ENCODE results near the gene ANKS1A. TPM values are rescaled to one million over a fixed set of nuclear protein-coding genes. Genes with fewer than 3 reads are reported as not detected.
A peak's percentile ranks its signal among the peaks of the same experiment; 100 is the strongest.

The ANKS1A gene
- total and polyA plus RNA-seq, 11 donors: 11.0 to 49.5 (median 29.3) TPM

DNA sequence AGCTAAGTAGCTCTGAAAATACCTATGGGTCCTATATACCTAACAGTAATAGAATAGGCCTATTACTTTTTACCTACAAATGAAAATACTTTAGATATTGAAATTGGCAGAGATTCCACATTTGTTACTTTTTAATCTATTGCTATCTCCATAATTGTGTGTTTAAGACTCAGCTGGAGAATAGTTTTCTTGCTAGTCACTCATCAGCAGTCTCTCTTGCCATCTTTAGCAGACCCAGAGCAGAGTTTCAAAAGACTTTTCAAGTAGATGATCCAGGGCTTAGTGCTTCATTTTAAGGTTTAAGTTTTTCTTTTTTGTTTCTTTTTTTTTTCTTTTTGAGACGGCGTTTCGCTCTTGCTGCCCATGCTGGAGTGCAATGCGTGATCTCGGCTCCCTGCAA, 12.9 kb downstream of the ANKS1A start:
- no peak overlapping the region for H3K4me3 ChIP-seq
- 93 to 98% (median 97%) methylated on average over 5 of the region's 5 CpGs for WGBS, 4 donors

DNA sequence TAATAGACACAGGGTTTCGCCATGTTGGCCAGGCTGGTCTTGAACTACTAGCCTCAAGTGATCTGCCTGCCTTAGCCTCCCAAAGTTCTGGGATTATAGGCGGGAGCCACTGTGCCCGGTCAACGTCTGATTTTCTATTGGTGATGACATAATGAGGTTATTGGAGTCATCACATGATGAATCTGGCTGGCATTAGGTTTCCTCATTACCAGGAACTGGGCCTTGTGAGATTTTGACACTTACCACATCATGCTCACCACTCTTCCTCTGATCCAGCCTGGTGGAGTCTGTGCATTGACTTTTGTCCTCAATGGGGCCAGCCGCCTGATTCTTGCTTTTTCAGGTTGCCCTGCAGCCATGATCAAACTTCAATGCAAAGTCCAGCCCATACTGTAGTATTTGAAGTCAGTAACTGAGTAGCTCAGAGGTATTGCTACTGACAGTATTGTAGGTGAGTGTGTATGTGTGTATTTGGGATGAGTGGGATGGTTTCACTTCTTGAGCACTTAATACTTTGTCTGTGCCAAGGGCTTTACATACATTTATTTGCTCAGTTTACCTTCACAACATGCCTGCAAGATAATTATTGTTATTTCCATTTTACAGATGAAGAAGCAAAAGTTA, 16.0 kb downstream of the ANKS1A start:
- DNase-seq (no peak), ATAC-seq (no peak)
- intact Hi-C loops (cut with DNase I): loop anchor here in 1 of 10 donors (10.0 kb wide), 1 partner anchor 60 kb away; no protein-coding TSS in a partner anchor
- H3K4me1 ChIP-seq: peaks cover 0 to 59% (median 16%) of the 10 kb centered on the region in 12 donors
- no peak overlapping the region for H3K4me3 ChIP-seq
- H3K36me3 ChIP-seq: no peaks in the 10 kb centered on the region
- H3K9me3 ChIP-seq: no peaks in the 10 kb centered on the region
- WGBS, 4 donors: 85 to 95% (median 90%) methylated on average over 5 of the region's 5 CpGs
- TF ChIP-seq POLR2A (IDR thresholded peaks at IDR 0.05): no peak
- TF ChIP-seq, protein P1, sequence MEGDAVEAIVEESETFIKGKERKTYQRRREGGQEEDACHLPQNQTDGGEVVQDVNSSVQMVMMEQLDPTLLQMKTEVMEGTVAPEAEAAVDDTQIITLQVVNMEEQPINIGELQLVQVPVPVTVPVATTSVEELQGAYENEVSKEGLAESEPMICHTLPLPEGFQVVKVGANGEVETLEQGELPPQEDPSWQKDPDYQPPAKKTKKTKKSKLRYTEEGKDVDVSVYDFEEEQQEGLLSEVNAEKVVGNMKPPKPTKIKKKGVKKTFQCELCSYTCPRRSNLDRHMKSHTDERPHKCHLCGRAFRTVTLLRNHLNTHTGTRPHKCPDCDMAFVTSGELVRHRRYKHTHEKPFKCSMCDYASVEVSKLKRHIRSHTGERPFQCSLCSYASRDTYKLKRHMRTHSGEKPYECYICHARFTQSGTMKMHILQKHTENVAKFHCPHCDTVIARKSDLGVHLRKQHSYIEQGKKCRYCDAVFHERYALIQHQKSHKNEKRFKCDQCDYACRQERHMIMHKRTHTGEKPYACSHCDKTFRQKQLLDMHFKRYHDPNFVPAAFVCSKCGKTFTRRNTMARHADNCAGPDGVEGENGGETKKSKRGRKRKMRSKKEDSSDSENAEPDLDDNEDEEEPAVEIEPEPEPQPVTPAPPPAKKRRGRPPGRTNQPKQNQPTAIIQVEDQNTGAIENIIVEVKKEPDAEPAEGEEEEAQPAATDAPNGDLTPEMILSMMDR (IDR thresholded peaks at IDR 0.05): no peak
- H3K27ac ChIP-seq: no peak overlapping the region
- no peaks in the 10 kb centered on the region for H3K27me3 ChIP-seq

More for the DNA sequence above, 12.9 kb downstream of the ANKS1A start:
- no peak for DNase-seq
- Histone ChIP-seq H3K4me1 (peaks cover 0 to 49% (median 19%) of the 10 kb centered on the region in 12 donors), H3K27me3 (no peaks in the 10 kb centered on the region), H3K36me3 (no peaks in the 10 kb centered on the region), H3K27ac (no peak overlapping the region), H3K9me3 (no peaks in the 10 kb centered on the region)
- ATAC-seq: no peak
- intact Hi-C loops (cut with DNase I): loop anchor here in 1 of 10 donors (10.0 kb wide), 1 partner anchor 63 kb away; no protein-coding TSS in a partner anchor
- TF ChIP-seq POLR2A (IDR thresholded peaks at IDR 0.05): no peak
- TF ChIP-seq, protein P1 (IDR thresholded peaks at IDR 0.05): no peak

DNA sequence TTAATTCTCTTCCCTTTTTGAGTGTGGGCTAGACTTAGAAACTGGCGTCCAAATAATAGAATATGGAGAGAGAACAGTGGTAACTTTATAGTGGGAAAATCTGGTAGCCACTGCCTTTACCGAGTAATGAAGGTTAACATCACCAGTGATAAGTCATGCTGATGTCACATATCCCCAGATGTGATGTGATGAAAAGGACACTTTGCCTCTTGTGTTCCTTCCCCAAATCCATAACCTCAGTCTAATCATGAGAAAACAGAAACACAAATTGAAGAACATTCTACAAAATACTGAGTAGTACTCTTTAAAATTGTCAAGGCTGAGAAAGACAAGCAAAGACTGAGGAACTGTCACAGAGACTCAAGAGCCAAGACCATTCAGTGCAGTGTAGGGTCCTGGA, 17.8 kb downstream of the ANKS1A start:
- peaks cover 0 to 51% (median 16%) of the 10 kb centered on the region in 12 donors for H3K4me1 ChIP-seq
- intact Hi-C loops (cut with DNase I): loop anchor here in 1 of 10 donors (10.0 kb wide), 1 partner anchor 58 kb away; no protein-coding TSS in a partner anchor

DNA sequence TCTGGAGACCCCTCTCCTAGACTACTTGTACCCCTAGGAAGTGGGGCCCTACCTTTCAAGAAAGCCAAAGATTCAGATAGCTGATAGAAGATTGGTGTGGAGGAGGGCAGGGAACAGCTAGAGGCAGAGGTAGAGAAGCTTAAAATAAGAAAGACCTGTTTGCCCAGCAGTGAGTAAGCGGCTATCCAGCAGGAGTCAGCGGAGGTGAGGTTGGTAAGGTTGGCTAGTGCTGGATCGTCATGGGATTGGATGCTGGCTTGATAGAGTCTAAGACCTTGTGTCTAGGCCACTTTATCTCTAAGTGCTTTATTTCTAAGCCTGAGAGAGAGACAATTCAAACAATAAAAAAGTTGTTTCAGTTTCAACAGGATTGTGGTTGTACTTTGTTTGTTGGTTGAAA, 19.1 kb downstream of the ANKS1A start:
- intact Hi-C loops (cut with DNase I): loop anchor here in 1 of 10 donors (10.0 kb wide), 1 partner anchor 57 kb away; no protein-coding TSS in a partner anchor
- no peak overlapping the region for H3K4me3 ChIP-seq
- H3K27ac ChIP-seq: no peak overlapping the region
- WGBS, 4 donors: 85 to 94% (median 90%) methylated on average over 3 of the region's 3 CpGs
- no peaks in the 10 kb centered on the region for H3K27me3 ChIP-seq
- DNase-seq (no peak), ATAC-seq (peak in 1 of 4 donors; percentile 24)
- H3K9me3 ChIP-seq: no peaks in the 10 kb centered on the region
- no peaks in the 10 kb centered on the region for H3K36me3 ChIP-seq
- TF ChIP-seq, protein P1 (IDR thresholded peaks at IDR 0.05): no peak
- TF ChIP-seq POLR2A (IDR thresholded peaks at IDR 0.05): no peak
- peaks cover 0 to 62% (median 16%) of the 10 kb centered on the region in 12 donors for H3K4me1 ChIP-seq

More for the DNA sequence above, 17.8 kb downstream of the ANKS1A start:
- ATAC-seq (no peak), DNase-seq (no peak)
- H3K36me3 ChIP-seq: no peaks in the 10 kb centered on the region
- H3K4me3 ChIP-seq: no peak overlapping the region
- no peak overlapping the region for H3K27ac ChIP-seq
- H3K9me3 ChIP-seq: no peaks in the 10 kb centered on the region
- 84 to 93% (median 91%) methylated on average over 2 of the region's 2 CpGs for WGBS, 4 donors
- TF ChIP-seq, protein P1 (IDR thresholded peaks at IDR 0.05): no peak
- no peak for TF ChIP-seq POLR2A (IDR thresholded peaks at IDR 0.05)
- H3K27me3 ChIP-seq: no peaks in the 10 kb centered on the region
